DMS53 treated with DMSO at 0.1 percent for 48 hours (cell line): ENCODE measurements around the gene SLC44A5.

Experiments used
- DNase-seq: peaks from one replicate; lab custom pipeline; 2025; ENCODE audit not compliant: unreplicated experiment; lab: John Stamatoyannopoulos, UW

SLC44A5 gene

GRCh38 chr1:75589637-75590036, 21.3 kb downstream of the SLC44A5 start:
- no peak for DNase-seq

DNA sequence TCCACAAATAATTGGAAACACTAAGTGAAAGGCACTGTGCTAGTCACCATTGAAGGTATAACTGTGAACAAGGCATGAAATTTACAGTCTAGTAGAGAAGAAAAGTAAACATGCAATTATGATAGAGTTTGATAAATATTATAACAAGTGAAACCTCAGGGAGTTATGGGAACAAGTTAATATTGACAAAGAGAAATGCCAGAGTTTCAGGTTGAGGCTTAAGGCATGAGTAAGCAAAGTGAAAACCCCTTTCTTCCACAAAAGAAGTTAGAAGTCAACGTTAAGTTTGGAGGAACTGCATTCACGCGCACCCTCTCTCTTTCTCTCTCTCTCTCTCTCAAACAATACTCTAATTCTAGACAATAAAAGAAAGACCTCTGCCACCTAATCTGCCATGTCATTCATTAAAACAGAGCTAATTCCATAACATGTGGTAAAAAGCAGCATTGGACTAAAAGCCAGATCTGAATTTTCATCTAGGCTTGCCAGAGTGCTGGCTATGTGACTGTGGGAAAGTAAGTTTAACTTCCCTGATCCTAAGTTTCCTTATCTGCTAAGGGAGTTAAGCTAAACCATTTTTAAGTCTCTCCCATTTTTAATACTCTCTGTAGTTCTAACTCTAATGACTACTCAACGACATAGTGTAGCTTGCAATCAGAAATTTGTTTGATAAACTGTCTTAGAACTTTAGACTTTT, 22.0 kb downstream of the SLC44A5 start:
- DNase-seq, result no peak

- no peak for DNase-seq
These were observed 23.2 kb downstream of the SLC44A5 start for GRCh38 chr1:75587692-75588091.

GRCh38 chr1:75583282-75583681, 27.6 kb downstream of the SLC44A5 start:
- DNase-seq, result no peak

DNA sequence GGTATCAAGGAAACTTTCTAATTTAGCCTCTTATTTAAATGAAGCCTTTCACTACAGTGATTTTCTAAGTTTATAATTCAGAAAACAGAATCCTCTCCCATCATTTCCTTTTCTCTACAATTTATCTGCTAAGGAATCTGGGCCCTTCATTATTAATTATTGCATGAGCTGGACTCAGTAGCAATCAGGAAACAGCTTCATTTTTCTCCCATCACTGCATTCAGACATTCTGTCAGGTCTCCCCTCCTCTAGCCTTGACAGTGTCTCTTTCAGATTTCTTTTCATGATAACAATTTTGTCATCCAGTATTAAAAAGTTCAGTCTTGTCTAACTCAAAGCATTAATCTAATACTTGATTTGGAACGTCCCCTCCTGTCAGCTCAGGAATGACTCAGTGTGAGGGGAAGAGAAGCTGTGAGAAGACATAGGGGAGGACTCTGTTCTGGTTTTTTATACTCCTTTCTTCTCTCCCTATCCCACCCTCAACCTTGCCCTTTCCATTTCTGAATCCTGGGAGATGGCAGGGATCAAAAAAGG, 28.1 kb downstream of the SLC44A5 start:
- DNase-seq, result no peak

DNA sequence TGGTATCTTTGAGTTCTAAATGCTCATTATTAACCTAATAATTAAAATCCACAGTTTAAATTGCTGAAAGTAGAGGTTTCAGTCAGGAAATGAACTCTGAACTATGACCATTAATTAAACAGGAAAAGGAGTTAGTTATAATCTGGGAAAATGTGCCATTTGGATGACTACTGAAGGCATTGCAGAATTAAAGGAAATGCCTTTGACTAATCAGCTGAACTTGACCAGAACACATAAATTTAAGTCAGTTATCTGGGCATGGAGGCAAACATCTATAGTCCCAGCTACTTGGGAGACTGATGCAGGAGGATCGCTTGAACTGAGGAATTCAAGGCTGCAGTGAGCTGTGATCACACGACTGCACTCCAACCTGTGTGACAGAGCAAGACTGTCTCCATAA, 31.9 kb downstream of the SLC44A5 start:
- DNase-seq, result no peak

GRCh38 chr1:75575837-75576236, 35.1 kb downstream of the SLC44A5 start:
- no peak for DNase-seq

- no peak for DNase-seq
These were observed 43.7 kb downstream of the SLC44A5 start for GRCh38 chr1:75567191-75567590.

DNA sequence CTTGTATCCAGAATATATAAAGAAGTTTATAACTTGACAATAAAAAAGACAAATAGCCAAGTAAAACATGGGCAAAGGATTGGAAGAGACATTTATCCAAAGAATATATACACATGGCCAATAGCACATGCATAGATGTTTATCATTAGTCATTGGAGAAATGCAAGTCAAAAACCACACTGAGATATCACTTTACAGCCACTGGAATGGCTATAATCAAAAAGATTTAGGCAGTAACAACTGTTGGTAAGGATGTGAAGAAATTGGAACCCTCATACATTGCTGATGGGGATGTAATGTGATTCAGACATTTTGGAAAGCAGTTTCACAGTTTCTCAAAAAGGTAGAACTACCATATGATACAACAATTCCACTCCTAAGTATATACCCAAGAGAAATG, 51.1 kb downstream of the SLC44A5 start:
- DNase-seq, result peak; percentile 18

DNA sequence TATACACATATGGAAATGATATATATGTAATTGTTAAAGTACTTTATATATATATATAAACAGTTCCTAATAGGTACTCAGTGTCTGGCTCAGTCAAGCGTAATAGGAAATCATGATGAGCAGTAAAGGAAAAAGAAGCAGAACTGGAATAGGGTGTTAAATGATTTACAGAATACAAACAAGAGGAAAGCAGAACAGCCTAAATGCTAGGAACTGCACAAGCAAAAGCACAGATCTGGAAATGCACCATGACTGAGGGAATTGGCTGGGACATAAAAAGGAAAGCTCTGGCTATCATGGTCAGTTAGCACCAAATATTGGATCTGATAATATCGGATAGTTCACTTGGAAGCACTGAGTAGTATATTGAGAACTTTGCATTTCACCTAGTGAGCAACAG, 51.8 kb downstream of the SLC44A5 start:
- DNase-seq, result peak; percentile 89

DNA sequence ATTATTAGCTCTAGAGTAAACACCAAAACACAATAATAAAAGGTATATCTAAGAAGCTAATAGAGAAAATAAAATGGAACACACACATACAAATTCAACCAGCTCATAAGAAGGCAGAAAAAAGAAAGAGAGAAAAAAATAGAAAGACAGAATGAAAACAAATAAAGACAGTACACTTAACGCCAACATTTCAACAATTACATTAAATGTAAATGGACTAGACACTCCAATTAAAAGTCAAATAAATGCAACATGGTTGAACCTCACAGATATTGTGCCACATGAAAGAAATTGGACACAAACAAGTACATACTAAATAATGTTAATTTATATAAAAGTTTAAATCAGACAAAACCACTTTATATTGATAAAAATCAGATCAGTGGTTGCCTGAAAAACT, 56.0 kb downstream of the SLC44A5 start:
- DNase-seq, result no peak

- no peak for DNase-seq
These were observed 56.7 kb downstream of the SLC44A5 start for GRCh38 chr1:75554181-75554580.

DNA sequence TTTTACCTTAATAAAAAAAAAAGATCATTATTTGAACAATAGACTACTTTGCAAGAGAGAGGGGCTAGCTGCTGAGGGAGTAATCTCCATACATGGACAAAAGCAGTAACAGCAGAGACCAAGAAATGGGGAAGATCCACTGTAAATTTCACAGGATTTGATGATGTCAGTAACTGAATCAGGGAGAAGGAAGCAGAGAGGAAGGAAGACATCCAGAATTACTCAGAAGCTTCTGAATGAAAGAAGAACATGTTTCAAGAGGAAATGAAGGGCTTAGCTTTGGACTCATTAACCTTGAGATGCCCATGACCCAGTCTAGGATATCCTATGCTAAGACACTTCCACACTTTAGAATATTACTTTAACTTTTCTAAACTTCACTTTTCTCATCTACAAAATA, 60.4 kb downstream of the SLC44A5 start:
- DNase-seq, result no peak

GRCh38 chr1:75548721-75549480, 62.0 kb downstream of the SLC44A5 start:
- DNase-seq, result no peak

DNA sequence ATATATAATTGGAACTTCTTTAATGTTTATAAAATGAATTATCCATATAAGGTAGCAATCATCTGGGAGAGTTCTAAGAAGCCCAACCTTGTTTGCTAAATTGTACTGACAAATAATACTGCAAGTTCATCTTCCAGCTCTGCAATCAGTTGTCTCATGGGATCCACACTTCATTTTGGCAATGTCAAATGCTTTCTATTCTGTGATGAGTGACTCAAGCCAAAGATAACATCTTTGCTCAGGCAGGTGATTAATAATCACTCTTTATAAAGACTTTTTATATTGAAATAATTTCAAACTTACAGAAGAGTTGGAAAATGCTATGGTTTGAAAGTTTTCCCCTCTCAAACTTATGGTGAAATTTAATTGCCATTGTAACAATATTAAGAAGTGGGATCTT, 67.2 kb downstream of the SLC44A5 start:
- DNase-seq, result no peak

GRCh38 chr1:75542818-75543570, 67.9 kb downstream of the SLC44A5 start:
- DNase-seq, result no peak

GRCh38 chr1:75539230-75540116, 71.4 kb downstream of the SLC44A5 start:
- no peak for DNase-seq

GRCh38 chr1:75533085-75533484, 77.8 kb downstream of the SLC44A5 start:
- no peak for DNase-seq

- DNase-seq, result no peak
These were observed 79.3 kb downstream of the SLC44A5 start for GRCh38 chr1:75531570-75531969.

- DNase-seq, result no peak
These were observed 81.4 kb downstream of the SLC44A5 start for GRCh38 chr1:75529488-75529887.

DNA sequence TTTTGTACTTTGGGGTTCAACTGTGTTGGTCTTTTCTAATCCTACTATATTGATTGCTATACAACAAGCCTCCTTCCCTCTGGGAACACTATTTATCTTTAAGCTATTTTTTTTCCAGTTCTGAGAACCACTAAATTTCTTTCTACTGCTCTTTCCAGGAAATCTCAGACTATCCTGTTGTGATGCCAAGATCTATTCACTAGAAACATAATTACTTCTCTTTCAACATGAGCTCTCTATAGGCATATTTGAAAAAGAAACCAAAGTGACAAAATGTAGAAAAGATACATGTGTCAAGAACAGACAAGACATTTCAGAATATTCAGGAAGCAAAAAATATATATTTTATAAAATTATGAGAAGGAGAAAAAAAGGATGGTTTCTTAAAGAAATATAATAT, 82.9 kb downstream of the SLC44A5 start:
- DNase-seq, result no peak
